HG03097 (cell line): ENCODE measurements around the gene C11orf54.
"Not testable (repeated sequence)": the region's sequence is repeated elsewhere in the genome, so short reads cannot be mapped to it uniquely, and the experiment has no call there.

Source experiments
- ATAC-seq: cut with Tn5 transposase; IDR thresholded peaks from one replicate; pipeline ENCODE4 v1.9.1; 2021; ENCODE audit not compliant: unreplicated experiment, low FRiP score

Gene C11orf54

GRCh38 chr11:93761910-93762309 lies 20.4 kb downstream of the C11orf54 start:
- ATAC-seq: no peak

- no peak for ATAC-seq
Measured at GRCh38 chr11:93765551-93765950, 24.1 kb downstream of the C11orf54 start.

- no peak for ATAC-seq
Measured at GRCh38 chr11:93766504-93766903, 25.0 kb downstream of the C11orf54 start.

DNA sequence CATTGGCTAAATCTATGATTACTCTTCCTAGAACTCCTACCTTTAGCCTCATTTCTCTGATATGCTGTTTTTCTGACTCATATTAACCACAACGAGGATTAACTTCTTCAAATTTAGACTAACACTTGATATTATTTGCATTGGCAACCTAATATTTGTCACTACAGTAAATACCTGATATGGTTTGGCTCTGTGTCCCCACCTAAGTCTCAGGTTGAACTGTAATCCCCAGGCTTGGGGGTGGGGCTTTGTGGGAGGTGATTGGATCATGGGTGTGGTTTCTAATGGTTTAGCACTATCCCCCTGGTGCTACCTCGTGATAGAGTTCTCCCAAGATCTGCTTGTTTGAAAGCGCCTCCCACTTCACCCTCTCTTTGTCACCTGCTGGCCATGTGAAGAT lies 25.5 kb downstream of the C11orf54 start:
- no peak for ATAC-seq

- ATAC-seq: no peak
Measured at GRCh38 chr11:93770160-93770559, 28.7 kb downstream of the C11orf54 start.

DNA sequence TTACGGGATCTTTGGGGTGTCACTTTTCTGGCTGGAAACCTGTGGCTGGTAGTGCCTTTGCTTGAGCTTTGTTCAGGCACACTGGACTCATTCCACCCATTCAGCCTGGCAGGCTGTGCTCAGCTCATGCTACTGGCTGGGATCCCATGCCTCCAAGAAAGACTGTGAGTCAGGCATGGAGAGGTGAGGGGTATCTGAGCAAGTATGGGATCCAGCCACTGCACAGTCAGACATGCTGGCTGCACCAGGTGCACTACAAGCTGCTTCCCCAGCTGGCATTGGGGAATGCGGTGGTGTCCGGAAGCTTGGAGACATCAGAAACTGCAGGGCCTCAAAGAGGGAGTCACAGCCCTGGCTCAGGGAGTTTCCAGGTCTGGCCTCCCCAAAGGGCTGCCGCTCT lies 30.7 kb downstream of the C11orf54 start:
- ATAC-seq: no peak

GRCh38 chr11:93773045-93773477 lies 31.6 kb downstream of the C11orf54 start:
- no peak for ATAC-seq

DNA sequence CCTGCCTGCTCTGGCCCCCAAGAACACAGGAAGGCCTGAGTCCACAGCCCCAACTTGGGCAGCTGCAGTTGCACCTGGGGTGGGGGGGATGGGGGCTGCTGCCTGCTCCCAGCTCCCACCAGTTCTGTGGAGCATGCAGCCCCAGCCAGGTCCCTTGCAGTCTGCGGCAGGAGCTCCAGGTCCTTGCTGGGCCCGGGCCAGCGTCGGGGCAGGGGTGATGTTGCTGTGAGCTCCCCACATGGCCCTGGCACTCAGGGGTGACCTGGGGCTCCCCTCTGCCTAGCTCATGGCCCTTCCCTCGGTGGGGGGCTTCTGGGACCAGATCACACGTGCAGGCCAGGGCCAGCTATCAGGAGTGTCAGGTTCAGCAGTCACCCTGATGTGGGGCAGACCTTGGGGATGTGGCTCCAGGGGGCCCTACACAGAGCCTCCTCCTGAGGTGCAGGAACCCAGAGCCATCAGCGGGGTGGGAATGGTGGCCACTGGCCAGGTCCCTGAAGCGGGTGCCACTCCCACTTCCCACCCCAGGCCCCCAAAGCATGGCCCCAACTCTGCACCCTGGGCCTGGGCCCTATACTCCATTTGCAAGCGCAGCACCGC lies 32.2 kb downstream of the C11orf54 start:
- no peak for ATAC-seq

DNA sequence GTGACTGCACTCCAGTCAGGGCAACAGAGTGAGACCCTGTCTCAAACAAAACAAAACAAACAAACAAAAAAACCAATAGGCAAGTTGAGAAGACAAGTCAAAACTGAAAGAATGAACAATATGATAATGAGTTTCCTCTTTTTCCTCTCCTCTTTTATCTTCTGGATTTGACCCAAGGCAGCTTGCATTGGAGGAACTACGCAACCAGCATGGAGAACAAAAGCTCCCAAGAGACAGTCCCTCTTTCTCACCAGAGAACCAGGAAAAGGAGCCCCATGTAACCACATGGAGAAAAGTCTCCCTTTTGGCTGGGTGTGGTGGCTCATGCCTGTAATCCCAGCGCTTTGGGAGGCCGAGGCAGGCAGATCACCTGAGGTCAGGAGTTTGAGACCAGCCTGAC lies 33.1 kb downstream of the C11orf54 start:
- not testable (repeated sequence) for ATAC-seq

DNA sequence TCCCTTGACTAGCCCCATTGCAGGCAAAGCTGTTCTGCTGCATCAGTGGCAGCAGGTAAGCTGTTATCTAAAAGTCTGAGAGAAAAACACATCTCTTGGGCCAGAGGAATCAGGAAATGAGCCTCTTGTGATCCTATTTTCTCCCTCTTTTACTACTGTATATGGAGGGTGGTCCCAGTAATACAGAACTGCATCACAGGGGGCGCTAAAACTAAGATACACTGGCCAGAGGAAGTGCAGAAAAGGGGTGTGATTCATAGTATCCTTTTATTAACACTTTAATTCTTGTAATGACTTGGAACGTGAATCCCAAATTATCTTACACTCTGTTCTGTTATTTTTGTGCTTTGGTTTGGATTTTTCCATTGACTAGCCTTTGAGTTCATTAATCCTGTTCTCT lies 33.8 kb downstream of the C11orf54 start:
- no peak for ATAC-seq

DNA sequence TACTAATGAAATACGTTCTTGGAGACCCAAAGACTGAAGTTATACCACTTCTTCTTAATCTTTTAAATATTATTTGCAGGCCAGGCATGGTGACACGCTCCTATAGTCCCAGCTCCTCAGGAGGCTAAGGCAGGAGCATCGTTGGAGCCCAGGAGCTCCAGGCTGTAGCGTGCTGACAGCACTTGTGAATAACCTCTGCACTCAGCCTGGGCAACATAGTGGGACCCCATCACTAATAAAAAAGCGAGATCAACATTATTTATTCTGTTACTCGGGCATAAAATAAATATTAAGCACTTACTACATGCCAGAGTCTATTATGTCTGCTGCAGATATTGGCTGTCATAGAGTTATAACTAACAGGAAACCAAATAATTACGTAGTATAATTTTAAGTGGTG lies 41.9 kb downstream of the C11orf54 start:
- ATAC-seq: no peak

GRCh38 chr11:93783765-93784144 lies 42.3 kb downstream of the C11orf54 start:
- peak; percentile 44 for ATAC-seq

DNA sequence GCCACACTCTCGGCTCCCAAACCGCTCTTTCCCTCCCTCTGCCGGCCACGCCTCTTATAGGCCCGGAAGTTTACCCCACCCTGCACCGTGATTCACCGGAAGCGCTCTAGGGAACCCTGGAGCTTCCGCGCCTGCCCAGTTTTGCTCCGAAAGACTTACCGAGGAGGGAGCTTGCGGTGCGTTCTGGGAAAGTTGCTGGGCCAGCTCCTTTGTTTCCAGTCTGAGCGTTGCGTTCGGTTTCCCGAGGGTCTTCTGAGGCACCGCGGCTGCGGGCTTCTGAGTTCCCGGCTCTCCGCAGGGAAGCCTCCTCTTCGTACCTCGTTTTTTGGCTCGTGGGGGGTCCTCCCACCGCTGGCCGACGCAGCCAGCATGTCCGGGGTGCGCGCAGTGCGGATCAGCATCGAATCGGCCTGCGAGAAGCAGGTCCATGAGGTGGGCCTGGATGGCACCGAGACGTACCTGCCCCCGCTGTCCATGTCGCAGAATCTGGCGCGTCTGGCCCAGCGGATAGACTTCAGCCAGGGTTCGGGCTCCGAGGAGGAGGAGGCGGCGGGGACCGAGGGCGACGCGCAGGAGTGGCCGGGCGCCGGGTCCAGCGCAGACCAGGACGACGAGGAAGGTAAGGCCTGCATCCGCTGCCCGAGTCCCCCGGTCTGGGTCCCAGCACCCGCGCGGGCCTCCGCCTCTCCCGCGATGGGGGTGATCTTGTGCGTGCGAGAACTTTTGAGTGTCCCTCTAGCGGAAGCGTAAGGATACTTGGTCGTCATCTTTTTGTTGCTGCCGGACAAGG lies 42.9 kb downstream of the C11orf54 start, which contains the start of gene MED17:
TSS of gene MED17 (plus strand) at position 138 of the 790 bp plus-strand sequence. CDS start at position 370, 232 bp downstream.
- peak; percentile 92 for ATAC-seq

- peak; percentile 24 for ATAC-seq
Measured at GRCh38 chr11:93784935-93785360, 43.5 kb downstream of the C11orf54 start.

DNA sequence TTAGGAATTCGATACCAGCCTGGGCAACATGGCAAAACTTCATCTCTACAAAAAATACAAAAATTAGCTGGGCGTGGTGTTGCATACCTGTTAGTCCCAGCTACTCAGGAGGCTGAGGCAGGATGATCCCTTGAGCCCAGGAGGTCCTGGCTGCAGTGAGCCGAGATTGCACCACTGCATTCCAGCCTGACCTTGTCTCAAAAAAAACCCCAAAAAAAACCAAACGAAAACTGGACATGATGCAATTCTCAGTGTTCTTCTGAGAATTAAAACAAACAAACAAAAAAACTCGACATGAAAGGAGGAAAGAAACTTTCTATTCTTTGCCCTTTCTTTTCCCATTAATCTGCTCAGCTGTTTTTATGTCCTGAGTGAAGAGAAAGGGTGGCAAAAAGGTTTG lies 50.0 kb downstream of the C11orf54 start:
- no peak for ATAC-seq

GRCh38 chr11:93796441-93797231 lies 55.2 kb downstream of the C11orf54 start:
- no peak for ATAC-seq

GRCh38 chr11:93801366-93801765 lies 59.9 kb downstream of the C11orf54 start:
- ATAC-seq: no peak

DNA sequence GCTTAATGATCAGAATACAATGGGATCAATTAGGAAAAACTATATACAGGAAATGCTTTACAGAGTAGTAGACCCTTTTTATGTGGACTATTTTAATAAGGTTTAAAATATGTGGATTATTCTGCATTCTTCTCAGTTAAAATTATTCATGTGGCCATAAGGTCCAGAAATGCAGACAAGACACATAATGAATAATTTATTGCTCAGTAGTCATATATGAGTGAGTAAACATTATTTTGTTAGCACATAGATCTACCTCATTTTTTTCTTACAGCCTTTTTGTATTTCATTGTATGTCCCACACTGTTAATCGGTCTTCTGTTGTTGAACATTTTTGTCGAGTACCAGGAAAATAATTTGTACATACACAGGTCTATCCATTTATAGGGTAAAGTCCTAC lies 63.4 kb downstream of the C11orf54 start:
- no peak for ATAC-seq

GRCh38 chr11:93807980-93808379 lies 66.5 kb downstream of the C11orf54 start:
- no peak for ATAC-seq

DNA sequence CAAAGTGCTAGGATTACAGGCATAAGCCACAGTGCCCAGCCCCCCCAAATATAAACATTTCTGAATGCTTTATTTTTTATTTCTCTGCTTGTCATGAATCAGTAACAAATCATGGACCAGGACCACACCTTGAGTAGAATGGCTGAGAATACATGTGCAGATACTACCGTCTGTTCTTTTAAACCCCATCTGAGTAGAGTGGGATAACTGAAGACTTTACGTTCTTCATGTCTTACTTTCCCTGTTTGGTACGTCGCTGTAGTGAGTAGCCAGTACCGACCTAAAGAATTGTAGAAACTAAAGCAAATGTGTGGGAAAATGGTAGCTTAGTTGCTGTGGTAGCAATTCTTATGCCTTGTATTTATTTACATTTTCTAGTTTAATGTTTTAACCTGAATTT lies 72.5 kb downstream of the C11orf54 start:
- no peak for ATAC-seq
